Tibial artery (tissue), 4 donors: Measurements from ENCODE around the gene HERC3.

Experiments used
- DNase-seq, 2 donors: peaks; one replicate each; pipeline ENCODE4 v3.0.0-alpha.2; 2019
- H3K27ac ChIP-seq, 2 donors: fragments of 200-600 bp; sonication (generic) in 1 of 2; 1 replicate in 1 of 2; 2 replicates in 1 of 2; pipeline ENCODE4 v1.5.1; 2018 to 2019; ENCODE audit warnings: mild to moderate bottlenecking in 1 of 2
- H3K27me3 ChIP-seq, 2 donors: fragments of 200-600 bp; sonication (generic) in 1 of 2; one replicate each; pipeline versions ENCODE4 v1.5.1 to v1.6.0; 2016 to 2019
- H3K36me3 ChIP-seq, 3 donors: fragments of 200-600 bp; sonication (generic) in 2 of 3; one replicate each; pipeline ENCODE4 v1.5.1; 2016 to 2019; ENCODE audit warnings: mild to moderate bottlenecking in 2 of 3
- H3K4me1 ChIP-seq, 4 donors: fragments of 200-600 bp; sonication (generic) in 2 of 4; 1 replicate in 3 of 4; 2 replicates in 1 of 4; pipeline ENCODE4 v1.5.1; 2016 to 2019
- H3K4me3 ChIP-seq, 2 donors: fragments of 200-600 bp; sonication (generic) in 1 of 2; 1 replicate in 1 of 2; 2 replicates in 1 of 2; pipeline ENCODE4 v1.5.1; 2018 to 2019; ENCODE audit warnings: mild to moderate bottlenecking in 2 of 2
- H3K9me3 ChIP-seq, 3 donors: fragments of 200-600 bp; sonication (generic) in 1 of 3; one replicate each; pipeline ENCODE4 v1.5.1; 2016 to 2019
- intact Hi-C: fragments of 100-400 bp; cut with DNase I; formaldehyde crosslinking; loops from one replicate; pipeline ENCODE4 v1.15.0; 2023; ENCODE audit warnings: low total_unique reads
- TF ChIP-seq, protein P1 (sequence below), 2 experiments: fragments of 200-600 bp in 1 of 2; fragments of 450-650 bp in 1 of 2; IDR thresholded peaks; one replicate each; pipeline ENCODE4 v1.5.1; 2017 to 2019; ENCODE audit warnings: antibody characterized with exemption in 2 of 2, mild to moderate bottlenecking in 1 of 2, moderate library complexity in 1 of 2

HERC3 gene

DNA sequence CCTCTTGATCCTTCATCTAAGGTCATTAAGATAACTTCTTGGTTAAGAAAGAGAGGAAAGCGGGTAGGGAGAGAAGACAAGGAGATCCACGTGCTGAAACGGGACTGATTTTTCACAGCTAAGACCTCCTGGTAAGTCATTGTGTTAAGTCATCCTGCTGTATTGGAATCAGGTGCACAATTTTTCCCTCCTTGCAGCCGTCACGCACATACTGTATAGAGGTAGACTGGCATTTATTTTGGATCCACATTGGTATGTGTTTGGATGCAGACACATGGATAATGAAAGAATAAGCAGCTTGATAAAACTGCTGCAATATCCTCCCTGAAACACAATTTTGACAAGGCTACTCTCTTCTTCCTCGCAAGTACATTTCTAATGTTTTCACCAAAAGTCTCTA, 165.5 kb downstream of the HERC3 start:
- peaks cover 0 to 21% (median 5%) of the 10 kb centered on the region in 4 donors for H3K4me1 ChIP-seq
- TF ChIP-seq, protein P1, sequence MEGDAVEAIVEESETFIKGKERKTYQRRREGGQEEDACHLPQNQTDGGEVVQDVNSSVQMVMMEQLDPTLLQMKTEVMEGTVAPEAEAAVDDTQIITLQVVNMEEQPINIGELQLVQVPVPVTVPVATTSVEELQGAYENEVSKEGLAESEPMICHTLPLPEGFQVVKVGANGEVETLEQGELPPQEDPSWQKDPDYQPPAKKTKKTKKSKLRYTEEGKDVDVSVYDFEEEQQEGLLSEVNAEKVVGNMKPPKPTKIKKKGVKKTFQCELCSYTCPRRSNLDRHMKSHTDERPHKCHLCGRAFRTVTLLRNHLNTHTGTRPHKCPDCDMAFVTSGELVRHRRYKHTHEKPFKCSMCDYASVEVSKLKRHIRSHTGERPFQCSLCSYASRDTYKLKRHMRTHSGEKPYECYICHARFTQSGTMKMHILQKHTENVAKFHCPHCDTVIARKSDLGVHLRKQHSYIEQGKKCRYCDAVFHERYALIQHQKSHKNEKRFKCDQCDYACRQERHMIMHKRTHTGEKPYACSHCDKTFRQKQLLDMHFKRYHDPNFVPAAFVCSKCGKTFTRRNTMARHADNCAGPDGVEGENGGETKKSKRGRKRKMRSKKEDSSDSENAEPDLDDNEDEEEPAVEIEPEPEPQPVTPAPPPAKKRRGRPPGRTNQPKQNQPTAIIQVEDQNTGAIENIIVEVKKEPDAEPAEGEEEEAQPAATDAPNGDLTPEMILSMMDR (IDR thresholded peaks at IDR 0.05): no peak
- DNase-seq: no peak
- H3K9me3 ChIP-seq: no peaks in the 10 kb centered on the region
- H3K27me3 ChIP-seq: no peaks in the 10 kb centered on the region
- H3K36me3 ChIP-seq: peaks cover 0 to 31% (median 7%) of the 10 kb centered on the region in 3 donors
- H3K27ac ChIP-seq: no peak overlapping the region
- intact Hi-C loops: no loop called here
- no peak overlapping the region for H3K4me3 ChIP-seq
